Lower leg skin (tissue), 4 donors: ENCODE results near the gene MTOR. TPM values are rescaled to one million over a fixed set of nuclear protein-coding genes. Genes with fewer than 3 reads are reported as not detected.
A peak's percentile ranks its signal among the peaks of the same experiment; 100 is the strongest.

ENCODE experiments used
- DNase-seq, 2 donors: peaks; one replicate each; pipeline ENCODE4 v3.0.0-alpha.2; 2019; ENCODE audit warnings: low spot score in 2 of 2
- H3K4me3 ChIP-seq: fragments of 200-600 bp; sonication (generic); 2 replicates; pipeline ENCODE4 v1.5.1; 2017; ENCODE audit warnings: mild to moderate bottlenecking, low read depth; ENCODE audit not compliant: poor library complexity, severe bottlenecking
- POLR2A ChIP-seq, 2 donors: fragments of 450-650 bp; IDR thresholded peaks; one replicate each; pipeline ENCODE4 v1.6.1; 2016 to 2017; ENCODE audit warnings: antibody characterized with exemption in 2 of 2, mild to moderate bottlenecking in 1 of 2, moderate library complexity in 1 of 2
- WGBS, 2 donors: methylation state at CpG; one replicate each; pipeline ENCODE4 v1.1.5; 2018; 5-methylcytosine and 5-hydroxymethylcytosine counted together
- intact Hi-C: fragments of 100-400 bp; cut with DNase I; formaldehyde crosslinking; loops from one replicate; pipeline ENCODE4 v1.15.0; 2023; ENCODE audit warnings: low total_unique reads
- total RNA-seq, 4 donors: library from RNA; depleted of rRNA; stranded (reverse); fragments of >200 nt; gene quantifications; one replicate each; pipeline ENCODE4 v1.1.0, GENCODE V29; 2016
- TF ChIP-seq, protein P1 (sequence below), 3 donors: fragments of 450-650 bp; IDR thresholded peaks; one replicate each; pipeline ENCODE4 v1.5.1; 2016; ENCODE audit warnings: antibody characterized with exemption in 3 of 3, mild to moderate bottlenecking in 3 of 3, moderate library complexity in 2 of 3

The MTOR gene
- total RNA-seq, 4 donors from 2014 or later, result 28.7 to 31.5 (median 29.7) TPM

- 0% methylated on average over 10 to 28 of the region's 72 CpGs for WGBS, 2 donors
- H3K4me3 ChIP-seq, result peak overlapping the region; percentile 89
- intact Hi-C loops, result no loop called here
- no peak for DNase-seq
- TF ChIP-seq POLR2A (IDR thresholded peaks at IDR 0.05), result no peak
- TF ChIP-seq, protein P1, sequence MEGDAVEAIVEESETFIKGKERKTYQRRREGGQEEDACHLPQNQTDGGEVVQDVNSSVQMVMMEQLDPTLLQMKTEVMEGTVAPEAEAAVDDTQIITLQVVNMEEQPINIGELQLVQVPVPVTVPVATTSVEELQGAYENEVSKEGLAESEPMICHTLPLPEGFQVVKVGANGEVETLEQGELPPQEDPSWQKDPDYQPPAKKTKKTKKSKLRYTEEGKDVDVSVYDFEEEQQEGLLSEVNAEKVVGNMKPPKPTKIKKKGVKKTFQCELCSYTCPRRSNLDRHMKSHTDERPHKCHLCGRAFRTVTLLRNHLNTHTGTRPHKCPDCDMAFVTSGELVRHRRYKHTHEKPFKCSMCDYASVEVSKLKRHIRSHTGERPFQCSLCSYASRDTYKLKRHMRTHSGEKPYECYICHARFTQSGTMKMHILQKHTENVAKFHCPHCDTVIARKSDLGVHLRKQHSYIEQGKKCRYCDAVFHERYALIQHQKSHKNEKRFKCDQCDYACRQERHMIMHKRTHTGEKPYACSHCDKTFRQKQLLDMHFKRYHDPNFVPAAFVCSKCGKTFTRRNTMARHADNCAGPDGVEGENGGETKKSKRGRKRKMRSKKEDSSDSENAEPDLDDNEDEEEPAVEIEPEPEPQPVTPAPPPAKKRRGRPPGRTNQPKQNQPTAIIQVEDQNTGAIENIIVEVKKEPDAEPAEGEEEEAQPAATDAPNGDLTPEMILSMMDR (IDR thresholded peaks at IDR 0.05), result no peak
Measured at GRCh38 chr1:11059155-11059967, 203.0 kb downstream of the MTOR start.

DNA sequence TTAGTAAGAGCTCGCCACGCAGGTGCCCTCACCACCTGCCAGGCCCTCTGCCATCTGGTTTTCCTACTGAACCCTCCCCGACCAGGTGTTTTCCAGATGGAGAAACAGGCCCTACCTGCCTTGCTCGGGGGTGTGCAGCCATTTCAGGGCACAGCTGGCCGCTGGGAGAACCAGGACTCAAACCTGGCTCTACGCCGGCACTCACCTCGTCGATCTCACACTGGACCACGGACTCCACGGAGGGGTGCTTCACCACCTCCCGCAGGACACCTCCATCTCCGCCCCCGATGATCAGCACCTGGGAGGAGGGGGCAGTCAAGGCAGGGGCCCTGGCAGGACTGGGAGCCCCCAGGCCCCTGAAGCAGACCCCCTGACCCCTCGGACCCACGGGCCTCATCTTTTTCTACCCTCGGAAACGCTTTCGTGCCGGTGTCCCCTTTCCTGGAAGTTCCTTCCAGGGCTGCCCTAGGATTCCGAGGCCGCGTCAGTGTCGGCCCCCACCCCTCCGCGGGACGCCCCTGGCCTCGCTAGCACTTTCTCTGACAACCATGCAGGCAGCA, 203.7 kb downstream of the MTOR start:
- TF ChIP-seq, protein P1 (IDR thresholded peaks at IDR 0.05), result no peak
- TF ChIP-seq POLR2A (IDR thresholded peaks at IDR 0.05), result no peak
- intact Hi-C loops, result no loop called here
- H3K4me3 ChIP-seq, result peak overlapping the region; percentile 89
- DNase-seq, result no peak
- WGBS, 2 donors, result 36 to 45% methylated on average over 24 to 28 of the region's 28 CpGs

GRCh38 chr1:11058026-11058425, 204.3 kb downstream of the MTOR start:
- H3K4me3 ChIP-seq, result no peak overlapping the region
- DNase-seq, result no peak
- WGBS, 2 donors, result 92% methylated on average over 14 of the region's 14 CpGs
- TF ChIP-seq, protein P1 (IDR thresholded peaks at IDR 0.05), result no peak
- no peak for TF ChIP-seq POLR2A (IDR thresholded peaks at IDR 0.05)
- intact Hi-C loops, result no loop called here

DNA sequence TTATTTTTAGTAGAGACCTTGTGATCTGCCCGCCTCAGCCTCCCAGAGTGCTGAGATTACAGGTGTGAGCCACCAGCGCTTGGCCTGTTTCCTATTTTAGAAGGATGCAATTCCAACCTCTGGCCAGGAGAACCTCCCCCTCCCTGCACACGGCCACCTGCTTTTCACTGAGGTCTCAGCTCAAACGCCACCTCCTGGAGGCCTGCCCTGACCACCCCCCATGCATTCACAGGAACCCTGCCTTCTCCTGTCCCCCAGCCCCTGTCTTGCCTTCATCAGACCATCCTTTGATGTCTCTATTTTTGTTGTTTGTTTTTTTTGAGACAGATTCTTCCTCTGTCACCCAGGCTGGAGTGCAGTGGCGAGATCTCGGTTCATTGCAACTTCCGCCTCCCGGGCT, 204.9 kb downstream of the MTOR start:
- intact Hi-C loops, result no loop called here
- no peak overlapping the region for H3K4me3 ChIP-seq
- WGBS, 2 donors, result 93 to 97% methylated on average over 8 of the region's 8 CpGs

More for the DNA sequence above, 204.9 kb downstream of the MTOR start:
- no peak for TF ChIP-seq POLR2A (IDR thresholded peaks at IDR 0.05)
- no peak for DNase-seq

Other genes starting within 250 kb of the MTOR start
- gene TARDBP, start 249.9 kb downstream of the MTOR start, total RNA-seq, result 100 to 1,000 TPM in 3 of 4 donors, 10 to 100 TPM in 1; 63.5 to 169 (median 125) TPM
- gene MASP2, start 215.3 kb downstream of the MTOR start, total RNA-seq, result not detected
- 10 to 100 TPM; 24.4 to 38.8 (median 31.6) TPM for gene SRM, start 202.5 kb downstream of the MTOR start, total RNA-seq
- 10 to 100 TPM; 51.8 to 78.1 (median 65.3) TPM for gene EXOSC10, start 162.7 kb downstream of the MTOR start, total RNA-seq
- gene ANGPTL7, start 73.2 kb downstream of the MTOR start, total RNA-seq, result 10 to 100 TPM in 1 of 4 donors, 1 to 10 TPM in 3; 1.3 to 16.6 (median 2.9) TPM
- gene UBIAD1, start 10.6 kb upstream of the MTOR start, total RNA-seq, result 10 to 100 TPM in 3 of 4 donors, 1 to 10 TPM in 1; 7.4 to 23.0 (median 14.6) TPM
- not detected for gene DISP3, start 216.6 kb upstream of the MTOR start, total RNA-seq